Adrenal gland (tissue), 12 donors: Measurements from ENCODE around the gene ERLIN1. TPM values are rescaled to one million over a fixed set of nuclear protein-coding genes. Genes with fewer than 3 reads are reported as not detected.

Source experiments
- DNase-seq, 7 donors: peaks; one replicate each; pipeline ENCODE4 v3.0.0-alpha.2; 2019 to 2020
- H3K27ac ChIP-seq, 5 donors: fragments of 200-600 bp; sonication (generic) in 4 of 5; 1 replicate in 3 of 5; 2 replicates in 2 of 5; pipeline versions ENCODE4 v1.5.1 to v1.8.0; 2016 to 2020; ENCODE audit warnings: mild to moderate bottlenecking in 1 of 5
- H3K27me3 ChIP-seq: fragments of 200-600 bp; 2 replicates; pipeline ENCODE4 v1.8.0; 2021
- H3K36me3 ChIP-seq, 2 donors: fragments of 200-600 bp; replicated peaks in 1 of 2; 1 replicate in 1 of 2; 2 replicates in 1 of 2; pipeline versions ENCODE4 v1.5.1 to v1.8.0; 2018 to 2022
- H3K4me1 ChIP-seq, 2 donors: fragments of 200-600 bp; replicated peaks in 1 of 2; 1 replicate in 1 of 2; 2 replicates in 1 of 2; pipeline versions ENCODE4 v1.5.1 to v1.8.0; 2018 to 2021
- H3K4me3 ChIP-seq, 4 donors: fragments of 200-600 bp; sonication (generic) in 3 of 4; one replicate each; pipeline ENCODE4 v1.5.1; 2016 to 2018
- H3K9me3 ChIP-seq, 3 donors: fragments of 200-600 bp; sonication (generic) in 1 of 3; replicated peaks in 1 of 3; 1 replicate in 2 of 3; 2 replicates in 1 of 3; pipeline versions ENCODE4 v1.5.1 to v1.8.0; 2016 to 2021
- POLR2A ChIP-seq, 2 donors: fragments of 450-650 bp; IDR thresholded peaks; one replicate each; pipeline ENCODE4 v1.6.1; 2017; ENCODE audit warnings: antibody characterized with exemption in 2 of 2, mild to moderate bottlenecking in 2 of 2, moderate library complexity in 1 of 2
- WGBS, 4 donors: extraction: QIAGEN DNeasy Blood & Tissue Kit in 2 of 4; methylation state at CpG; one replicate each; pipeline versions ENCODE4 v1.1.5 to v1.1.7; 2013 to 2017; 5-methylcytosine and 5-hydroxymethylcytosine counted together
- intact Hi-C, 2 donors: fragments of 100-400 bp; cut with DNase I; formaldehyde crosslinking; loops; one replicate each; pipeline versions ENCODE4 v1.14.1 to v1.15.0; 2022 to 2023
- polyA plus RNA-seq, 3 donors: library from polyadenylated mRNA; stranded (reverse); fragments of 200-250 nt in 2 of 3; fragments of 350-450 nt in 1 of 3; fragmentation: Illumina TruSeq in 1 of 3; extraction: RNeasy Lipid Tissue Mini Kit (QIAGEN cat#74804) in 1 of 3; gene quantifications; one replicate each; pipeline ENCODE4 v1.2.3, GENCODE V29; 2013 to 2014
- total RNA-seq, 9 donors: library from RNA; depleted of rRNA in 4 of 9; stranded (reverse); fragments of >200 nt in 4 of 9; fragments of 120-200 nt in 1 of 9; fragmentation: NEBNext Ultra II Directional in 1 of 9; extraction: Animal tissue kit (Norgen Biotek cat#: 25700) in 1 of 9; gene quantifications; one replicate each; pipeline versions ENCODE4 v1.1.0 to v1.2.4, GENCODE V29; 2013 to 2023
- TF ChIP-seq, protein P1 (sequence below), 6 experiments: fragments of 450-650 bp in 4 of 6; fragments of 200-600 bp in 2 of 6; sonication (generic) in 1 of 6; IDR thresholded peaks; 1 replicate in 5 of 6; 2 replicates in 1 of 6; pipeline versions ENCODE4 v1.5.1 to v1.8.0; 2016 to 2021; ENCODE audit warnings: antibody characterized with exemption in 6 of 6, mild to moderate bottlenecking in 2 of 6, moderate library complexity in 1 of 6
- donor health status: healthy with polysubstance abuse.
- donor health status: Bipolar disorder and iron deficiency.
- donor health status: DM: yes; HTN: yes; CAD: no.
- donor health status: DM: no; HTN: no; CAD: no.
- donor health status: DM: no; HTN: no; CAD: no.
- donor health status: DM: yes; HTN: yes; CAD: no.

Gene ERLIN1
- total and polyA plus RNA-seq, 12 donors = 3.6 to 32.8 (median 19.2) TPM

DNA sequence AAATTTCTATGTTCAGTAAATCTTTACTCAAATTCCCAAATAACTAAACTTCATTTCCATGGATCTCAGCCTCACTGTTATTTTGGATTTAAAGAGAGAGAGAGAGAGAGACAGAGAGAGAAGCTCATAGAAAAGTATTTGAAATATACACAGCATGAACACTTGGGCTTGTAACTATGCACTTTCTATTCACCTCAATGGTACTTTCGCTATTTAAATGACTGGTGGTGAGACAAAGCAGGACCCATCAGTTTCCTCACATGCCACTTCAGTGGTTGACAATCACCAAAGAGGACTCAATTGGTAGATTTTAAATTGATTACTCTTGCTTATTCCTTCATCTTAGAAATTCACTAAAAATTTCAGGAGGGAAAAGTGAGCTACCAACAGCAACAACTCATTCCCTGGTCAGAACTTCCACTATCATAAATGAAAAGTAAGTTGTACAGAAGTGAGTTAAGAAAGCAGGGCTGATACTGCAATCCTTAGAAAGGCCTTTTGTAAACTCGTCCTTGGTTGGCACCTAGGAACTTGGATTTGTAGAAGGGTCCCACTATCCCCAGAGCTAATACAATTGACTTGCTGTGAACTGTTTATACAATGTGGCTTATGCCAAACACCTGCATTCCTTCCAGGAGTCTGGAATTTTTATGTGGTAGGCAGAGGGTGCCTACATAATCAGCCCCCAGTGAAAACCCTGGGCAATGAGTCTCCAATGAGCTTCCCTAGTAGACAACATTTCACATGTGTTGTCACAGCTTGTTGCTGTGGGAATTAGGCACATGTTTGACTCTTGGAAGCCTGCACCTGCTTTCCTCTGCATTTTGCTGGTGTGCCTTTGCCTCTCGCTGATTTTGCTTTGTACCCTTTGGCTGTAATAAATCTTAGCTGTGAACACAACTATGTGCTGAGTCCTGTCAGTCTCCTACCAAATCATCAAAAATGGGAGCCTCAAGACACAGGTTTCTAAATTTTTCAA, 10.8 kb downstream of the ERLIN1 start:
- H3K36me3 ChIP-seq = peaks cover 0 to 29% of the 10 kb centered on the region in 2 donors
- TF ChIP-seq, protein P1, sequence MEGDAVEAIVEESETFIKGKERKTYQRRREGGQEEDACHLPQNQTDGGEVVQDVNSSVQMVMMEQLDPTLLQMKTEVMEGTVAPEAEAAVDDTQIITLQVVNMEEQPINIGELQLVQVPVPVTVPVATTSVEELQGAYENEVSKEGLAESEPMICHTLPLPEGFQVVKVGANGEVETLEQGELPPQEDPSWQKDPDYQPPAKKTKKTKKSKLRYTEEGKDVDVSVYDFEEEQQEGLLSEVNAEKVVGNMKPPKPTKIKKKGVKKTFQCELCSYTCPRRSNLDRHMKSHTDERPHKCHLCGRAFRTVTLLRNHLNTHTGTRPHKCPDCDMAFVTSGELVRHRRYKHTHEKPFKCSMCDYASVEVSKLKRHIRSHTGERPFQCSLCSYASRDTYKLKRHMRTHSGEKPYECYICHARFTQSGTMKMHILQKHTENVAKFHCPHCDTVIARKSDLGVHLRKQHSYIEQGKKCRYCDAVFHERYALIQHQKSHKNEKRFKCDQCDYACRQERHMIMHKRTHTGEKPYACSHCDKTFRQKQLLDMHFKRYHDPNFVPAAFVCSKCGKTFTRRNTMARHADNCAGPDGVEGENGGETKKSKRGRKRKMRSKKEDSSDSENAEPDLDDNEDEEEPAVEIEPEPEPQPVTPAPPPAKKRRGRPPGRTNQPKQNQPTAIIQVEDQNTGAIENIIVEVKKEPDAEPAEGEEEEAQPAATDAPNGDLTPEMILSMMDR (IDR thresholded peaks at IDR 0.05) = no peak
- no peak for TF ChIP-seq POLR2A (IDR thresholded peaks at IDR 0.05)
- peaks cover 0 to 4% (median 0%) of the 10 kb centered on the region in 3 donors for H3K9me3 ChIP-seq
- no peaks in the 10 kb centered on the region for H3K27me3 ChIP-seq
- no peak for DNase-seq
- WGBS, 4 donors = 95 to 96% (median 95%) methylated on average over 3 of the region's 3 CpGs
- H3K4me3 ChIP-seq = no peak overlapping the region
- peaks cover 0 to 5% of the 10 kb centered on the region in 2 donors for H3K4me1 ChIP-seq
- H3K27ac ChIP-seq = no peak overlapping the region
- intact Hi-C loops = no loop called here

DNA sequence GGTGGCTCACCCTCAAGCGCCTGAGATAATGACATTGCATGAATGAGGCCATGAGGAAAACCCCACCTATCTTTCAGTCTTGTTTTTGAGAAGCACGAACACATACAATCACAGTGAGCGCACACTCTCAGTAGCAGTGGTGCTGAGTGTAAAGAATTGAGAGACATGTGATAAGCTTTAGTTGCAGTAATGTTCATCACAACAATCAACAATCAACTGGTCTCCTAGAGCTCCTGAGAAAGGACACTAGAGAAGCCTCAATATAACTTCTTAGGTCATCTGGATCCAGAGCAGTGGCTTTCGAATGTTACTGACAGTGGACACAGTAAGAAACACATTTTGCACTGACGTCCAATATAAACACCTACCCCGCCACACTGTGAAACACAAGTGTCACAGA, 12.8 kb downstream of the ERLIN1 start:
- intact Hi-C loops = no loop called here
- Histone ChIP-seq H3K4me3 (no peak overlapping the region), H3K4me1 (peaks cover 0 to 6% of the 10 kb centered on the region in 2 donors), H3K9me3 (peaks cover 0 to 4% (median 0%) of the 10 kb centered on the region in 3 donors), H3K36me3 (peaks cover 0 to 19% of the 10 kb centered on the region in 2 donors), H3K27ac (no peak overlapping the region), H3K27me3 (no peaks in the 10 kb centered on the region)
- WGBS, 4 donors = 91 to 98% (median 95%) methylated on average over 6 of the region's 6 CpGs
- TF ChIP-seq, protein P1 (IDR thresholded peaks at IDR 0.05) = no peak
- no peak for TF ChIP-seq POLR2A (IDR thresholded peaks at IDR 0.05)
- no peak for DNase-seq

DNA sequence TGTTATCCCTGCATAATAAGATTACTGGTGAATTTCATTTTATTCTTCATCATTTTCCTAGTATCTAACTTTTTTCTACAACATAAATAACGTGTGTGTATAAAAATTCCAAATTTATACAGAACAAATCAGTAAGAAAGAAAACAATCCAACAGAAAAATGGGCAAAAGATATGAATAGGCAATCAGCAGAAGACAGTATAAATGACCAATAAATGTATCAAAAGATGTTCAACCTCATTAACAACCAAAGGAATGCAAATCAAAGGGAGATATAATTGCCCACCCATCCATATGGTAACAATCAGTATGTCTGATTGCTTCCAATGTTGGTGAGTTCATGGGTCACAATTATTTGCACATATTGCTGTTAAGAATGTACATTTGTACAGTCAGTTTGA, 13.5 kb downstream of the ERLIN1 start:
- peaks cover 0 to 4% (median 0%) of the 10 kb centered on the region in 3 donors for H3K9me3 ChIP-seq
- no peak overlapping the region for H3K27ac ChIP-seq
- TF ChIP-seq, protein P1 (IDR thresholded peaks at IDR 0.05) = no peak
- no peak for TF ChIP-seq POLR2A (IDR thresholded peaks at IDR 0.05)
- H3K4me3 ChIP-seq = no peak overlapping the region
- intact Hi-C loops = no loop called here
- WGBS, 4 donors = 92 to 98% (median 96%) methylated on average over 1 of the region's 1 CpG
- DNase-seq = no peak
- H3K27me3 ChIP-seq = no peaks in the 10 kb centered on the region
- peaks cover 0 to 6% of the 10 kb centered on the region in 2 donors for H3K4me1 ChIP-seq
- H3K36me3 ChIP-seq = peaks cover 0 to 13% of the 10 kb centered on the region in 2 donors

DNA sequence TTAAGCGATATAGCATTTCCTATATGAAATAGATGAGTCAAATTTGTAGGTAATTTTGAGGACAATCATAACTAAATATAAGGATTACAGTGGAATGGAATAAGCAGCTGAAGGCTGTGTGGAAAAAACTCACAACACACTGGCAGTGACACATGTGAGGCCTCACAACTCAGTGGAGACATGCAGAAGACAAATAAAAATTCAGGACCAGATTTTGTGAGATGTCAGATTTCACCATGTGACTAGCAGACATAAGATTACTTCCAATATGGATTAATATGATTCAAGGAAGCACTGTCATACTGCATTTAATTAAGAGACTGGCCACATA, 17.6 kb downstream of the ERLIN1 start:
- 97 to 100% (median 98%) methylated on average over 1 of the region's 1 CpG for WGBS, 4 donors
- H3K4me3 ChIP-seq = no peak overlapping the region
- no peak for DNase-seq
- no peaks in the 10 kb centered on the region for H3K36me3 ChIP-seq
- H3K9me3 ChIP-seq = peaks cover 0 to 4% (median 0%) of the 10 kb centered on the region in 3 donors
- no peak for TF ChIP-seq POLR2A (IDR thresholded peaks at IDR 0.05)
- TF ChIP-seq, protein P1 (IDR thresholded peaks at IDR 0.05) = no peak
- intact Hi-C loops = no loop called here
- H3K27ac ChIP-seq = no peak overlapping the region
- no peaks in the 10 kb centered on the region for H3K27me3 ChIP-seq
- peaks cover 0 to 6% of the 10 kb centered on the region in 2 donors for H3K4me1 ChIP-seq
